HG03060 (cell line): ENCODE data around the gene ABHD1.

Experiments
- ATAC-seq: cut with Tn5 transposase; IDR thresholded peaks from one replicate; pipeline ENCODE4 v1.9.1; 2021; ENCODE audit warnings: low read depth, moderate number of reproducible peaks; ENCODE audit not compliant: unreplicated experiment

The ABHD1 gene

DNA sequence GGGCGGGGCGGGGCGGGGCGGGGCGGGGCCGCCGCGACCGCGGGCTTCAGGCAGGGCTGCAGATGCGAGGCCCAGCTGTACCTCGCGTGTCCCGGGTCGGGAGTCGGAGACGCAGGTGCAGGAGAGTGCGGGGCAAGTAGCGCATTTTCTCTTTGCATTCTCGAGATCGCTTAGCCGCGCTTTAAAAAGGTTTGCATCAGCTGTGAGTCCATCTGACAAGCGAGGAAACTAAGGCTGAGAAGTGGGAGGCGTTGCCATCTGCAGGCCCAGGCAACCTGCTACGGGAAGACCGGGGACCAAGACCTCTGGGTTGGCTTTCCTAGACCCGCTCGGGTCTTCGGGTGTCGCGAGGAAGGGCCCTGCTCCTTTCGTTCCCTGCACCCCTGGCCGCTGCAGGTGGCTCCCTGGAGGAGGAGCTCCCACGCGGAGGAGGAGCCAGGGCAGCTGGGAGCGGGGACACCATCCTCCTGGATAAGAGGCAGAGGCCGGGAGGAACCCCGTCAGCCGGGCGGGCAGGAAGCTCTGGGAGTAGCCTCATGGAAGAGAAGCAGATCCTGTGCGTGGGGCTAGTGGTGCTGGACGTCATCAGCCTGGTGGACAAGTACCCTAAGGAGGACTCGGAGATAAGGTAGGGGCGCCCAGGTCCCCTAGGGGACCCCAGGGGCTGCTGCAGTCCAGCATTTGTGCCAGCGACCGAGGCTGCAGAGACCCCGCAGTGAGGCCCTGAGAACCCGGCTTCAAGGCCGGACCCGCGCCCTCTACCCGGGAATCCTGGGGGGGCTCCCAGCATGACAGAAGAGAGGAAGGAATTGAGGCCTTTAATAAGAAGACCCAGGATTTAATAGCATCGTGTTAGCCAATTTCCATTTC is 36.7 kb upstream of the ABHD1 start, which contains the start of gene KHK:
Gene KHK (plus strand): TSS at position 49 of the 870 bp plus-strand sequence. CDS start 488 bp downstream, at position 537.
- ATAC-seq: no peak

DNA sequence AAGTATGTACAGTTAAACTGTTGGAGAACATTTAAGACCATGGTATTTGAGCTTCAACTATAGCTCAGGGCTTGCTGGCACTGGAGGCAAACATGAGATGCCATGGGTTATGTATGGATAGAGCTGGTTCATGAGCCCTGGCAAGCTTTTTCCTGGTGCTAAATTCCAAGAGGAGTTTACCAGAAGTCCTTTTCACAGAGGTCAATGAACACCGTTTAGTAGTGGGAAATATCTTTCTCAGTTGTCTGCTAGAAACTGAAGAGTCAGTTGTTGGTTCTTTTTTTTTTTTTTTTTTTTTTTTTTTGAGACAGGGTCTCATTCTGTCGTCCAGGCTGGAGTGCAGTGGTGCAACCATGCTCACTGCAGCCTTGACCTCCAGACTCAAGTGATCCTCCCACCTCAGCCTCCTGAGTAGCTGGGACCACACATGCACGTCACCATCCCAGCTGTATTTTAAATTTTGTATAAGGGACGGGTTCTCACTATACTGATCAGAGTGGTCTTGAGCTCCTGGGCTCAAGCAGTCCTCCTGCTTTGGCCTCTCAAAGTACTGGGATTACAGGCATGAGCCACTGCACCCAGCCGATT is 35.7 kb upstream of the ABHD1 start:
- no peak for ATAC-seq

DNA sequence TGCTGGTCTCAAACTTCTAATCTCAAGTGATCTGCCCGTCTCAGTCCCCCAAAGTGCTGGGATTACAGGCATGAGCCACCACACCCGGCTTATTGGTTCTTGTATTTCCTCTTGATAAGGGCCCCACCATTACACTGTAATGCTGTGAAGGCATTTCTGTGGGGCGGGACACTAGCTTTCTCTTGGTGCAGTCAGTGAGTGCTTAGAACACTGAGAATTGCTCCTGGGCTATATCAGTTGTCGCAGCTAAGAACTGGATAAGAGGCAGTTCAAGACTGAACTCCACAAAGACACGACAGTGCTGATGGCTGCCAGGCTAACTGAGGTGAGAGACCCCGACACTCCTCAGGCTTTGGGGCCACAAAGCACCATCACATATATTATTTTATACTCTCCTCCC is 35.0 kb upstream of the ABHD1 start:
- ATAC-seq: no peak

DNA sequence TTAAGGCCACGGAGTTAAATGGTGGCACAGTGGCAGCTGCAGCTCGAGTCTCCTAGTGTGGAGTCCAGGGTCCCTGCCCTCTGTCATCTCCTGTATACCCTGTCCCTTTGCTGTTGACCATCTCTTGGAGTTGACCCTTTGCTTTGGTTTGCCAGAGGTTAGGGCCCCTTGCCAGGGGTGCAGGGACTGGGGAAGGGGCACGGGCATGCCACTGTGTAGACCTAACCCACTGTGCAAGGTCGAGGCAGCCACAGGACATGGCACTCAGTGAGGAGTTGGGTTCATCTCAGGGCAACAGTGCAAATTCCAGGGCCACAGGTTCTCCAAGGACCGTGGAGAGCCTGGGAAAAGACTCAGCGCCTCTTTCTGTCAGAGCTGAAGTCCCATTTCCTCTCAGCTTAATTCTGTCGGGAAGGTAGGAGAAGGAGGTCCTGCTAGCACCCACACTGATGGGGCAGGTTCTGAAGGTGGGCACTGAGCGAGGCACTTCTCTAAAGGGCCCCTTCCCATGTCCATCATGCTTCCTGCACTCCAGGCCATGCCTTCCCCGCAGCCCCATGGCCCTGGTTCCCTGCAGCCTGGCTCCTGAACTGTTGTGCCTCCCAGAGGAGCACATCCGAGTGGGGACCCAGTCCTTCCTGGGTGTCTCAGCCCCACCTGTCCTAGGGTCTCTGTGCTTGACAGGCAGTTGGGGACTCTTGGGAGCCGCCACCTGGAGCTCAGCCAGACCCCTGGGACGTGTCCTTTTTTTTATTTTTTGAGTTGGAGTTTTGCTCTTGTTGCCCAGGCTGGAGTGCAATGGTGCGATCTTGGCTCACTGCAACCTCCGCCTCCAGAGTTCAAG is 34.3 kb upstream of the ABHD1 start:
- ATAC-seq: no peak

DNA sequence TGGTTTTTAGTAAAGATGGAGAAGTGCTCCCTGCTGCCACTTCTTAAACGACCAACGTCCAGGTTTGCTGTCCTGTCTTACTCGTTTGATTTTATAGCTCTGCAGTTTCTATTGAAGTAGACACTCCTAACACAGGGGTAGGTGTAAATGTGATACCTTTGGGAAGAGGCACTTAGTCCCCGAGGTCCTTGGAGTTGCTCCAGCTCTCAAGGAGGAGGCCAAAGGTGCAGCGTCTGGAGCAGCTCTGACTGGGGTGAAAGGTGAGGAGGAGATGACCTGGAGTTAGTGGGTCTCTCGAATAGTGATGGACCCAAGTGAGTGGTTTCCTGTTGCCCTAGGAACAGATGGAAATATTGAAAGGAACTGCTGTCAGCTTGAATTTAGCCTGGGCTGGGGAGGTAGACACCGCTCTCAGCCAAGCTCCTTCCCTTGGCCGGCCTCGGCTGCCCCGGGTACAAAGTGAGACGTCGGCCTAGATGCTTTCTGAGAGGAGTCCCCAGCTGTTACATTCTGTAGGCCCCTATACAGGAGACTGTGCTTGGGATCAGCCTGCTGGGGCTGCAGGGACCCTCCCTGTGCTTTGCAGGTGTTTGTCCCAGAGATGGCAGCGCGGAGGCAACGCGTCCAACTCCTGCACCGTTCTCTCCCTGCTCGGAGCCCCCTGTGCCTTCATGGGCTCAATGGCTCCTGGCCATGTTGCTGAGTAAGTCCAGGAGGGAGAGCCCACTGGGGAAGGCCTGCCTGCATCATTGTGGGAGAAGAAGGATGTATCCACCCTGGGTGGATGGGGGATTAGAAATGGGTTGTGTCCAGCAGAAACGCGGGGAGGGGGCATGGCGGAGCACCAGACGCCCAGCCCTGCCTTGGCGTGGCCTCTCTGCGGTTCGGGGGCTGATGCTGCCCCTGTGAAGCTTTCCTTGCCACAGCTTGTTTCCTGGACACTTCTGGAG is 31.6 kb upstream of the ABHD1 start:
- ATAC-seq: no peak

DNA sequence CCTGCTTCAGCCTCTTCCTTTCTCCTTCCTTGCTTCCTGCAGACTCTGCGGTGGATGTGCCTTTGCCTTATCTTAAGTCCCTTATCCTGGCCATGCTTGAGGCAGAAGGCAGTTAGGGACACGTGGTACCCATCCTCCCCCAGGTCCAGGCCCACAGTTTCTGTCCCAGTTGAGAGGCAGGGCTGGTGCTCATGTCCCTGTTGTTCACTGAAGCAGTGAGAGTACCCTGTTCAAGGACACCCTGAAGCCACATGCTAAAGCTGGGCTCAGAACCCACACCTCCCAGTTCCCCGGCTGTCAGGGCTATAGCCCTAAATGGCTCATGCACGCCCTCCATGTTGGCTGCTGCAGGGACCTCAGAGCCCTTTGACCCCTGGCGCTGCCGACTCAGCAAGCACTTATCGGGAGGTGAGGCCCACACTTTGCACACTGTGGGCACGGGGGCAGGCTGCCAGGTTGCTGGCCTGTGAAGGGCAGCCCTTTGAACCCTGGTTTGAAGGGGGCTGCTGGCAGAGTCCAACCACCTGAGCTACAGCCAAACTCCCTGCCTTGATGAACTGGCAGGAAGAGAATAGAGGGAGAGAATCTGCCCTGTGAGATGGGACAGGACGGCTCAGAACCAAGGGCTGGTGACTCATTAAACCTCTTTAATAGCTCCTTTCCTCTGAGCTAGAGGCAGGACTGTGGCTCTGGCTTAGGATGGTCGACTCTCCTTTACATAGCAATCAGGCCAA is 30.8 kb upstream of the ABHD1 start:
- ATAC-seq: no peak

DNA sequence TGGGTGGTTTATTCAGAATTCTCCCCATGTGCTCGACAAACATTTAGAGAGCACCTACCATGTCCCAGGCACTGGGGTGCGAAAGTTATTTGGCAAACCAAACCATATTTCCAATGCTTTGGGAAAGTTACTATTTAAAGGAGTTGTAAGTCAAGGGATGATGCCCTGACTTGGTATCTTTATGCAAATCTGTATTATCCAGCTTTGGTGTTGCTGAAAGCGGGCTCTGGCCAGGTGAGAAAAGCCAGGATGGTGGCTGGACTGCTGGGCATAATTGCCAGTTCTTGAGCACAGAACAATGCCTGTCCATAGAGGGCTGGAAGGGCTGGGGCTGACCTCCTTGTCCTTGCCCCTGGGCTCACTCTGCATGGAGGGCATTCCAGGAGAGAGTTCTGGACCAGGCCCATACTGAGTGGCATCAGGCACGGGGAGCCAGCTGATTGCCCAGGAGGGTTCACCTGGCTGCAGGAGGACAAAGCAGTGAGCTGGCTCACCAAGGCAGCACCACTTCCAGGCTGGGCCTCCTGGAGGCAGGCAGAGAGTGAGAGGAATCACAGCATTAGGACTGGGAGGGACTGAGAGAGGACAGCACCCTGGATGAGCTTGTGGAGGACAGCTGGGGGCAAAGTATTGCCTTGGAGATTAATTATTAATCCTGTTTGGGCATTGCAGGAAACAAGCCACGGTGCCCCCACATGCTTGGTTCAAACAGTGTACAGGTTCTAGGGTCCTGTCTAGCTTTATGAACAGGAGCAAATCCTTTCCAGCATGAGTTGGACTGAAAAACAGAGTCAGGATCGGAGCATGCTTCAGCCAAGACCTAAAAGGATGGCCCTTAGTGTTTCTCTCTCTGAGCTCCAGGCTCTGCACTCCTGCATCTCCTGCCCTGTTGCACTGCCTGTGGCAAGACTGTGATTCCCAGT is 29.9 kb upstream of the ABHD1 start:
- no peak for ATAC-seq

DNA sequence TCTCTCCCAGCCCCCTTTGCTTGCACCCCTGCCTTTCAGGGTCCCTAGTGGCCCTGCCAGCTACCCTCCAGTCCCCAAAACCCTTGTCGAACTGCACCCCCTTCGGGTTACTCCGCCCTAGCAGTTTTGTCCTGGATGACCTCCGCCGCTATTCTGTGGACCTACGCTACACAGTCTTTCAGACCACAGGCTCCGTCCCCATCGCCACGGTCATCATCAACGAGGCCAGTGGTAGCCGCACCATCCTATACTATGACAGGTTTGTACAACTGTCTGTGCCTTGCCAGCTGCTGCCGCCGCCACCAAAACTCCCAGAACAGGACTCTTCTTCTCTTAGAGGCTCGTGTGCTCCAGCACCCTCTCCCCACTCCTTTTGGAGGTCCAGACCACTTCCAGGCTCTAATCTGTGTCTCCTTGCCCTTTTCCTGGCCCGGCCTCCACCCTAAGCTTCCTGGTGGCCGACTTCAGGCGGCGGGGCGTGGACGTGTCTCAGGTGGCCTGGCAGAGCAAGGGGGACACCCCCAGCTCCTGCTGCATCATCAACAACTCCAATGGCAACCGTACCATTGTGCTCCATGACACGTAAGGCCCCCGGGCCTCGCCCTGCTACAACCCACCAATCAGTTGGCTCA is 29.1 kb upstream of the ABHD1 start:
- ATAC-seq: no peak

DNA sequence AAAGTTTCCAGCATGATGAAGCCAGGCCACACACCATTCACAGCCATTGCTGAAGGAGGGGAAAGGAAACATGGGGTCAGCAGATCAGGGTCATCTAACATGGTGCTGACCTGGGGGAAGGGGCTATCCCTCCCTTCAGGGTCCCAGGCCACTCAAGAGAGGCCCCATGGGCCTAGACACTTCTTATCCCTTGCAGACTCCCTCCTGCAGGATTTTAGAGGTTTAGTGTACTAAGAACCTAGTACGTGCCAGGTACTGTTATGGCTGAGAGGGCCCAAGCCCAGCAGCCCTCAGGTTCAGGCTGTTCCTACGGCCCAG is 28.2 kb upstream of the ABHD1 start:
- no peak for ATAC-seq

DNA sequence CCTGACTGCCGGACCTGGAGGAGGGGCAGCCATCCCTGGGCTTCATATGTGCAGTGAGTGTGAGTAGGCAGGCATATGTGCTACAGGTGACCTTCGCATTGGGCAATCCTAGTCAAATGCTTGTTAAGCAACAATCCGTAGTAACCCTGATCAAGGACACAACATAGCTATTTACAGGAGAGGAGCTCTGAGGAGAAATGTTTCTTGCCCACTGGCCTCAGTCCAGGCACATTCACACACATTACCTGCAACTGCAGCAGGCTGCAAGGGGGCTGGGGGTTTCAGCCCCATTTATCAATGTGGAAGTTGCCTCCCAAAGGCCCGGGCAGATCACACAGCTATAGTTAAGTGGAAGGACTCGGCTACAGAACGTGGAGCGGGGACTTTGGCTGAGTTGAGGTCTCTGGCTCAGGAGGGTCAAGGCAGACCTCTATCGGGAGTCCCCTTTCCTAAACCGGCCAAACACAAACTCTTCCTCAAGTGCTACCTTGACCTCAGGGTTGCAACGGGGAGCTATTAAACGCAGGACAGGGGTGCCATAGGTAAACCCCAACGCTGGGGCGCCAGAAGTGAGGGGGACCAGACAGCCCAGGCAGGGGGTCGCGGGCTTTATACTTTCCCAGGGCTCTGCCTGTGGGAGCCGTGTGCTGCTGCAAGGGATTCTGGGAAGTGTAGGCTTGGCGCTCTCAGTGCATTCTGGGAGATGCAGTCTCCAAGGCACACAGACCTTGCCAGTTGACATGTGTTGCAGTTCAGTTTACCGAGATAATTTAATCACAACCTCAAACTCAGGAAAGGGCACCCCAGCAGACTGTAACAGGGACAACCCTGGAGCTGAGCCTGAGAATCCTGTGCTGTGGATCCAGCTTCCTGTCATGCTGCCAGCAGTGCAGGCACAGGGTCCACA is 27.6 kb upstream of the ABHD1 start:
- no peak for ATAC-seq

DNA sequence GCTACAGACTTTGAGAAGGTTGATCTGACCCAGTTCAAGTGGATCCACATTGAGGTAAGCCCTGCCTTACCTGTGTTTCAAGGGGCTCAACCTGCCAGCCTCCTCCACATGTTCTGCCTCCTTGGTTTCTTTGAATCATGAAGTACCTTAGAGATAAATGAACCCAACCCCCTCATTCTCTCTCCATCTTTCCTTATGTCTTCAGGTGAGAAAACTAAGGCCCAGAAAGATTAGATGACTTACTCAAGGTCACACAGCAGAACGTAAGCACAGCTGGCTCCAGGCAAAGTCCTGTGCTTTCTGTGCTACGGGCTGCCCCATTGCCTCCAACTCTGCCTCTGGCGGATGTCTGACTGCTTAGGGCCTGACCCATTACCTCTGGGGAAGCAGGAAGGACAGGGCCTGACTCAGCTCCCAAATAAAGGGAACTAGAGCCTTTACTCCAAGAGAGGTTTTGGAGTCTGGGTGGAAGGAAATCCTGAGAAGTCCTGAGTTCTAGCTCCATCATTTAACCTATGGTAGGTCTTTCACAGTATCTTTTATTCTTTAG is 26.8 kb upstream of the ABHD1 start:
- ATAC-seq: no peak

DNA sequence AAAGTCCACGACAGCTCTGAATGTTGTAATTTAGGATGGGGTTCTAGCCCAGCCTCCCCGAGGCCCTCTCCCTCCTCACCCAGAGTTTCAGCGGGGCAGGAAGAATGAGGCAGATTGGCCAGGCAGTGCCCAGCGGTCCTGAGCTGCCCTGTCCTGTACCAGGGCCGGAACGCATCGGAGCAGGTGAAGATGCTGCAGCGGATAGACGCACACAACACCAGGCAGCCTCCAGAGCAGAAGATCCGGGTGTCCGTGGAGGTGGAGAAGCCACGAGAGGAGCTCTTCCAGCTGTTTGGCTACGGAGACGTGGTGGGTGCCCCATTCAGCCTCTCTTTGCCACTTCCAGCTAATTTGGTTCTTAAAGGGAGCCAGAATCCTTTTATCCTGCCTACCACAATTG is 26.3 kb upstream of the ABHD1 start:
- no peak for ATAC-seq

DNA sequence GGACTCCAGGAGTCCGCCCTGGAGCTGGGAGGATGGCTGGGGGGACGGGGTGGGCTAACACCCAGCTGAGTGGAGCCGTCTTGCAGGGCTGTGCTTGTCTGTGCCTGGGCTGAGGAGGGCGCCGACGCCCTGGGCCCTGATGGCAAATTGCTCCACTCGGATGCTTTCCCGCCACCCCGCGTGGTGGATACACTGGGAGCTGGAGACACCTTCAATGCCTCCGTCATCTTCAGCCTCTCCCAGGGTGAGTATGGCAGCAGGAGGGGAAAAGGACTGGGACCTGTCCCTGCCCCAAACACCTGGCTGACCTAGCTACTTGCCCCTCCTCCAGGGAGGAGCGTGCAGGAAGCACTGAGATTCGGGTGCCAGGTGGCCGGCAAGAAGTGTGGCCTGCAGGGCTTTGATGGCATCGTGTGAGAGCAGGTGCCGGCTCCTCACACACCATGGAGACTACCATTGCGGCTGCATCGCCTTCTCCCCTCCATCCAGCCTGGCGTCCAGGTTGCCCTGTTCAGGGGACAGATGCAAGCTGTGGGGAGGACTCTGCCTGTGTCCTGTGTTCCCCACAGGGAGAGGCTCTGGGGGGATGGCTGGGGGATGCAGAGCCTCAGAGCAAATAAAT is 24.2 kb upstream of the ABHD1 start:
- no peak for ATAC-seq

DNA sequence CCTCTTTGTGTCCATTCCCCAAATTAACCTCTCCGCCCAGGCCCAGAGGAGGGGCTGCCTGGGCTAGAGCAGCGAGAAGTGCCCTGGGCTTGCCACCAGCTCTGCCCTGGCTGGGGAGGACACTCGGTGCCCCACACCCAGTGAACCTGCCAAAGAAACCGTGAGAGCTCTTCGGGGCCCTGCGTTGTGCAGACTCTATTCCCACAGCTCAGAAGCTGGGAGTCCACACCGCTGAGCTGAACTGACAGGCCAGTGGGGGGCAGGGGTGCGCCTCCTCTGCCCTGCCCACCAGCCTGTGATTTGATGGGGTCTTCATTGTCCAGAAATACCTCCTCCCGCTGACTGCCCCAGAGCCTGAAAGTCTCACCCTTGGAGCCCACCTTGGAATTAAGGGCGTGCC is 23.6 kb upstream of the ABHD1 start:
- ATAC-seq: no peak

DNA sequence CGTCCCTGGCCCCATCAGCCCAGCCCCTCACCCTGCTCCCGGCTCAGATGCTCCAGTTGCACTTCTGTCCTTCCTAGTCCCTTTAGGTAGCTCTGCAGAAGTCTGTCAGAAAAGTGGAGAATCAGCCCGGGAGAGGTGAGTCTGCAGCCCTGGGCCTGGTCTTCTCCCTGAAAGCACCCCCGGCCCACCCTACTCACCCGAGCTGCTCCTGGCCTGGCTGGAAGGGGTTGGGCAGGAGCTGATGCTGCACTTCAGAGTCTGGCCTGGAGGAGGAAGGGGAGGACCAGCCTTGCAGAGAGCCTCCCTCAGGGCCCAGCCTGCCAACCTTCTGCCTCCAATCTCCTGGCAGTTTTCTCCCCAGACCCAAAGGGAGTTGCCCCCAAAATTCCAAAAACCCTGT is 21.3 kb upstream of the ABHD1 start:
- ATAC-seq: no peak

DNA sequence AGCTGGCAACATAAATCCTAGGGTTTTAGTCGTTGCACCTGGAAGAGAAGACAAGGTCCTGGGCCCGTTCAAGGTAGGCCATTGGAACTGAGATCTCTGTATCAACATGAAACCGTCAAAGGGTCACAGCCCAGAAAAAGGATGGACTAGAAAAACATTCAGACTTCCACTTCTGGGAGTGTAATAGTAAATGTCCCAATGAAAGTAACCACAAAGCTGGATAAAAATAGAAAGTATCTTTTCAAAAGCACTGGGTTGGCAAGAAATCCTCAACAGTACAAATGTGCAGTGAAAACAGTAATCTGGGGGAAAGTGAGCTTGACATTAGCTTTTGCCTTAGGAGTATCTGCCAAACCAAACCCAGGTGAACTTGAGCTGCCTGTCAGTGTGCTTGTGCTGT is 17.6 kb upstream of the ABHD1 start:
- ATAC-seq: no peak
